Colonic mucosa (tissue), 4 donors: ENCODE results near the gene GALNT17. TPM values are rescaled to one million over a fixed set of nuclear protein-coding genes. Genes with fewer than 3 reads are reported as not detected.

Experiments
- DNase-seq: peaks from one replicate; pipeline ENCODE4 v3.0.0-alpha.2; 2020
- H3K27ac ChIP-seq: fragments of 200-600 bp; one replicate; pipeline ENCODE4 v1.8.0; 2021
- H3K27me3 ChIP-seq: fragments of 200-600 bp; one replicate; pipeline ENCODE4 v1.8.0; 2021
- H3K36me3 ChIP-seq: fragments of 200-600 bp; one replicate; pipeline ENCODE4 v1.8.0; 2021
- H3K4me1 ChIP-seq: fragments of 200-600 bp; one replicate; pipeline ENCODE4 v1.8.0; 2021; ENCODE audit warnings: mild to moderate bottlenecking
- H3K4me3 ChIP-seq: fragments of 200-600 bp; one replicate; pipeline ENCODE4 v1.8.0; 2021
- H3K9ac ChIP-seq, 2 donors: one replicate each; pipeline ENCODE4 v1.7.0; 2013; ENCODE audit warnings: control low read depth in 2 of 2, low read depth in 2 of 2, low read length in 2 of 2
- H3K9me3 ChIP-seq: fragments of 200-600 bp; one replicate; pipeline ENCODE4 v1.8.0; 2021
- intact Hi-C: fragments of 100-400 bp; cut with DNase I; formaldehyde crosslinking; loops from one replicate; pipeline ENCODE4 v1.14.1; 2022
- total RNA-seq, 2 donors: library from RNA; stranded (reverse); fragmentation: NEBNext Ultra II Directional in 1 of 2; extraction: Animal tissue kit (Norgen Biotek cat#: 25700) in 1 of 2; gene quantifications; one replicate each; pipeline ENCODE4 v1.2.1, GENCODE V29; 2021
- TF ChIP-seq, protein P1 (sequence below): fragments of 200-600 bp; IDR thresholded peaks from one replicate; pipeline ENCODE4 v1.8.0; 2022; ENCODE audit warnings: antibody characterized with exemption, mild to moderate bottlenecking
- donor health status: healthy.
- donor health status: DM: no; HTN: no; CAD: no.
- donor health status: DM: no; HTN: no; CAD: no.

GALNT17 gene
- total RNA-seq, 2 donors from 2014 or later, result 0.37 to 1.3 TPM

DNA sequence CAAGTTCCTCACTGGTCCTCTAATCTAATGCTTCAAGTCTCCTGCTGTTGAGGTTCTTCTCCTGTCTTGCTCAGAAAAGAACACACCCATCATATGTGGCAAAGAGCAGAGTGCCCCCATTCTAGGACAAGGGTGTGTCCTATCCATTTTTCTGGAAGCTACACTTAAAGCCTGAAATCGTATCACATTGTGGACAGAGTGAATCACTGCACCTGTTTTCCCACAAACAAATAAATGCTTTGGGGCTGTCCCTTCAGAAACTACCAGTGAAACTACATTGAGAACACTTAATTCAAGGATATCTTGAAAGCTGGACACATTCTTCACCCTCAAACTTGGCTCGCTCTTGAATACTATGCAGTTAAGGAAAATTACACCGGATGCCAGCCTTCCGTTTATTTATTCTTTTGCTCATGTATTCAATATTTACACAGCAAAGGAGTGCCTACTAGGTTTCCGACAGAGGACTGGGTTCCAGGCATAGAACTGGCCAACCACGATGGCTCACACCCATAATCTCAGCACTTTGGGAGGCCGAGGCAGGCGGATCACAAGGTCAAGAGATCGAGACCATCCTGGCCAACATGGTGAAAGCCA is 473.0 kb downstream of the GALNT17 start:
- TF ChIP-seq, protein P1, sequence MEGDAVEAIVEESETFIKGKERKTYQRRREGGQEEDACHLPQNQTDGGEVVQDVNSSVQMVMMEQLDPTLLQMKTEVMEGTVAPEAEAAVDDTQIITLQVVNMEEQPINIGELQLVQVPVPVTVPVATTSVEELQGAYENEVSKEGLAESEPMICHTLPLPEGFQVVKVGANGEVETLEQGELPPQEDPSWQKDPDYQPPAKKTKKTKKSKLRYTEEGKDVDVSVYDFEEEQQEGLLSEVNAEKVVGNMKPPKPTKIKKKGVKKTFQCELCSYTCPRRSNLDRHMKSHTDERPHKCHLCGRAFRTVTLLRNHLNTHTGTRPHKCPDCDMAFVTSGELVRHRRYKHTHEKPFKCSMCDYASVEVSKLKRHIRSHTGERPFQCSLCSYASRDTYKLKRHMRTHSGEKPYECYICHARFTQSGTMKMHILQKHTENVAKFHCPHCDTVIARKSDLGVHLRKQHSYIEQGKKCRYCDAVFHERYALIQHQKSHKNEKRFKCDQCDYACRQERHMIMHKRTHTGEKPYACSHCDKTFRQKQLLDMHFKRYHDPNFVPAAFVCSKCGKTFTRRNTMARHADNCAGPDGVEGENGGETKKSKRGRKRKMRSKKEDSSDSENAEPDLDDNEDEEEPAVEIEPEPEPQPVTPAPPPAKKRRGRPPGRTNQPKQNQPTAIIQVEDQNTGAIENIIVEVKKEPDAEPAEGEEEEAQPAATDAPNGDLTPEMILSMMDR, result no peak
- H3K9ac ChIP-seq, result no peak overlapping the region
- no peak for DNase-seq
- no peaks in the 10 kb centered on the region for H3K4me1 ChIP-seq
- H3K9me3 ChIP-seq, result no peaks in the 10 kb centered on the region
- H3K27me3 ChIP-seq, result no peaks in the 10 kb centered on the region
- intact Hi-C loops, result no loop called here
- no peaks in the 10 kb centered on the region for H3K36me3 ChIP-seq
- H3K27ac ChIP-seq, result no peak overlapping the region
- no peak overlapping the region for H3K4me3 ChIP-seq

DNA sequence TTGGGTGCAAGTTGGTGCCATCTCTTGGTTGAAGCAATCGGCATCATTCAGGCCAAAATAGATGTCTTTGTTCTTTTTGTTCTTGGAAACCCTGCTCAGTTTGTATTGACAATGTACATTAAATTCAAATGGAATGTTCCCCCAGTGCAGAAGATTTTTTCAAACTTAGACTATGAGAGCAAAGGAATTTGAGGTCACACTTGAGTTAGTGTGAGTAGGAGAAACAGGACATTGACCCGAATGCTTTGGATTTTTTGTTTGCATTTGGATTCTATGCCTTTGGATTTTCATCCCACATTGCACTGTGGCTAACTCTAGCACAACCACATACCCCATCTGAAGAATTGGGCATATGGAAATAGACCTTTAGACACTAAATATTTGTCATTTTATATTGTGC is 480.0 kb downstream of the GALNT17 start:
- no peaks in the 10 kb centered on the region for H3K4me1 ChIP-seq
- H3K36me3 ChIP-seq, result no peaks in the 10 kb centered on the region
- intact Hi-C loops, result no loop called here
- TF ChIP-seq, protein P1, result no peak
- H3K9me3 ChIP-seq, result no peaks in the 10 kb centered on the region
- H3K27me3 ChIP-seq, result no peaks in the 10 kb centered on the region
- no peak overlapping the region for H3K27ac ChIP-seq
- no peak overlapping the region for H3K9ac ChIP-seq
- H3K4me3 ChIP-seq, result no peak overlapping the region
- no peak for DNase-seq

DNA sequence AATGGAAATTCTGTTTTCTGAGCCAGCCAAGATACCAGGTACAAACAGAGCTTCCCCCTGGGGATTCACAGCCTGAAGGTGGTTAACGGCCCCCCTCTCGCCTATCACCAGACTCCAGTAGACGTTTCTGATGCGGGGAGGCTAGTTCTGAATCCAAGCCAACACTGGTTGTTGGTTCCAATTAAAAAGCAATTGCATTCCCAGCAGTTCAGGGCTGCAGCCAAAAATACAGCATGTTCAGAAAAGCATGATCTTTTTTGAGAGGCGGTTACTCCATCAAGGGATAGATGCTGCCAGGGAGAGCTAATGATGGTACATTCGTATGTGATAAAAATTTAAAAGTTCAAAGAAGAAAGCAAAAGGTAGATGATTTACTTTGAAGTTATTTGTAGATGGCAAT is 481.0 kb downstream of the GALNT17 start:
- H3K4me1 ChIP-seq, result no peaks in the 10 kb centered on the region
- H3K27ac ChIP-seq, result no peak overlapping the region
- no peak overlapping the region for H3K9ac ChIP-seq
- H3K36me3 ChIP-seq, result no peaks in the 10 kb centered on the region
- TF ChIP-seq, protein P1, result no peak
- no peak overlapping the region for H3K4me3 ChIP-seq
- no peaks in the 10 kb centered on the region for H3K9me3 ChIP-seq
- H3K27me3 ChIP-seq, result no peaks in the 10 kb centered on the region
- intact Hi-C loops, result no loop called here
- DNase-seq, result no peak

DNA sequence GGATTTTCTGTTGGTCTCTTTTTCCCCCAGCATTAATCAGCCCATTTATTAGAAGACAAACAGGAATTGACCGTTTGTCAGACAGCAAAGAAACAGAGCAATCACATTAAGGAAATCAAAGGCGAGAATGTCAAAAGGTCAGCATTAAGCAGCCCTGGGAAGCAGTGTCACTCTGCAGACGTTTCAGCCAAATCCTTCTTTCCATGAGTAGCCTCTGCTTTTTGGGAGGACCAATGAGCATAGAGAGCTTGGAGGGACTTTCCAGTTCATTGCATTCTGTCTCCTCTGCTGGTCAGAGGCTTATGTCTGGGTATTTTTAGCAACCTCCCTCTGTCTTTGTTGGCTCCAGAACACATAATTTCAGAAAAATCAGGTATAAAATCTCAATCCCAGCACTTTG is 481.4 kb downstream of the GALNT17 start:
- H3K4me1 ChIP-seq, result no peaks in the 10 kb centered on the region
- no peak overlapping the region for H3K27ac ChIP-seq
- TF ChIP-seq, protein P1, result no peak
- H3K27me3 ChIP-seq, result no peaks in the 10 kb centered on the region
- no peaks in the 10 kb centered on the region for H3K36me3 ChIP-seq
- intact Hi-C loops, result no loop called here
- no peak overlapping the region for H3K4me3 ChIP-seq
- no peaks in the 10 kb centered on the region for H3K9me3 ChIP-seq
- no peak overlapping the region for H3K9ac ChIP-seq
- no peak for DNase-seq

DNA sequence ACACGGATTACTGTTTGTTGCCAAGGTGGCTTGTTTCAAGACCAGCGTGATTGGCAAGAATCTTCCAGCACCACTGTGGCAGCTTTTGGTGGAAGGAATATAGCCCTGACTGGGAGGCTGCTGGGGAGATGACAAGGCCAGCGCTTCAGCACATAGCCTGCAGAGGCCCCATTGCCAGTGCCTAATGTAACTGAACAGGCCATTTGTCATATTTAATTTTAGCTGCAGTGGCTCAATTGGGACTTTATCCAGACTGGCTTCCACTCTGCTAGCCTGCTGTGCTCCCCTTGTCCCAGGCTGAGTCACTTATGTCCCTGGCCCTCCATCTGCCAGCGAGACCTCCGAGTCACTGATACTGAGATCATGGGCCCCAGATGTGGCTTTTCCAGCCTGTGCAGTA is 483.1 kb downstream of the GALNT17 start:
- Histone ChIP-seq H3K27me3 (no peaks in the 10 kb centered on the region), H3K36me3 (no peaks in the 10 kb centered on the region), H3K27ac (no peak overlapping the region), H3K4me3 (no peak overlapping the region), H3K9me3 (no peaks in the 10 kb centered on the region), H3K4me1 (no peaks in the 10 kb centered on the region), H3K9ac (no peak overlapping the region)
- intact Hi-C loops, result no loop called here
- no peak for DNase-seq
- TF ChIP-seq, protein P1, result no peak
